NB4 (cell line): ENCODE measurements around the gene AFG1L.

Experiments
- DNase-seq: peaks from one replicate; pipeline ENCODE4 v3.0.0; 2010; ENCODE audit warnings: low read depth
- H3K4me3 ChIP-seq: one replicate; pipeline ENCODE4 v1.5.1; 2011; ENCODE audit warnings: mild to moderate bottlenecking, low read depth, low read length, moderate library complexity
- CTCF ChIP-seq: IDR thresholded peaks from one replicate; pipeline ENCODE4 v1.5.1; 2012; ENCODE audit warnings: low read depth, low read length
- MAX ChIP-seq: IDR thresholded peaks from 2 replicates; pipeline ENCODE4 v1.6.1; 2011; ENCODE audit warnings: low read depth, low read length
- MYC ChIP-seq: IDR thresholded peaks from 2 replicates; pipeline ENCODE4 v1.6.1; 2011; ENCODE audit warnings: low read depth, low read length
- POLR2A ChIP-seq: IDR thresholded peaks from 2 replicates; pipeline ENCODE4 v1.6.1; 2011; ENCODE audit warnings: mild to moderate bottlenecking; ENCODE audit not compliant: insufficient read length; ENCODE audit errors: extremely low read depth

Gene AFG1L

GRCh38 chr6:108361312-108361932, 66.6 kb downstream of the AFG1L start:
- peak; percentile 97 for DNase-seq
- peak overlapping the region; percentile 18 for H3K4me3 ChIP-seq
- TF ChIP-seq MYC (peak; percentile 14; the same call in 1 of the 2 replicates), POLR2A (no peak), MAX (no peak), CTCF (no peak)

GRCh38 chr6:108362455-108362854, 67.6 kb downstream of the AFG1L start:
- no peak for TF ChIP-seq MAX
- TF ChIP-seq CTCF = no peak
- TF ChIP-seq MYC = no peak
- TF ChIP-seq POLR2A = no peak
- peak; percentile 11 for DNase-seq
- no peak overlapping the region for H3K4me3 ChIP-seq

- H3K4me3 ChIP-seq = no peak overlapping the region
- peak; percentile 20 for DNase-seq
- TF ChIP-seq POLR2A (no peak), MYC (no peak), MAX (no peak), CTCF (no peak)
Observed at GRCh38 chr6:108363113-108363512, 68.3 kb downstream of the AFG1L start.

- peak; percentile 83 for DNase-seq
- H3K4me3 ChIP-seq = peak overlapping the region; percentile 59
- TF ChIP-seq MAX (no peak), MYC (no peak), POLR2A (no peak), CTCF (no peak)
Observed at GRCh38 chr6:108363889-108364313, 69.0 kb downstream of the AFG1L start.

GRCh38 chr6:108364470-108364869, 69.6 kb downstream of the AFG1L start:
- peak; percentile 55 for DNase-seq
- TF ChIP-seq MAX = no peak
- TF ChIP-seq MYC = no peak
- TF ChIP-seq POLR2A = no peak
- no peak for TF ChIP-seq CTCF
- H3K4me3 ChIP-seq = peak overlapping the region; percentile 59
